H9 (cell line): ENCODE data around the gene EPHA8. TPM values are rescaled to one million over a fixed set of nuclear protein-coding genes. Genes with fewer than 3 reads are reported as not detected.
A peak's percentile ranks its signal among the peaks of the same experiment; 100 is the strongest.

Source experiments
- DNase-seq: peaks from one replicate; pipeline ENCODE4 v3.0.0-alpha.2; 2017
- H2AFZ ChIP-seq: one replicate; pipeline ENCODE4 v1.6.1; 2013; ENCODE audit warnings: mild to moderate bottlenecking, low read length, control low read depth, moderate library complexity
- H2AK5ac ChIP-seq: 2 replicates; pipeline ENCODE4 v1.6.1; 2013; ENCODE audit warnings: low read length, control low read depth, mixed read lengths; ENCODE audit not compliant: insufficient read length
- H2BK120ac ChIP-seq: one replicate; pipeline ENCODE4 v1.6.1; 2013; ENCODE audit warnings: low read depth, mild to moderate bottlenecking, low read length, control low read depth, inconsistent platforms; ENCODE audit not compliant: poor library complexity, severe bottlenecking
- H2BK12ac ChIP-seq: 2 replicates; pipeline ENCODE4 v1.6.1; 2013; ENCODE audit warnings: low read length, control low read depth, mixed read lengths, low read depth; ENCODE audit not compliant: insufficient read length
- H2BK15ac ChIP-seq: 2 replicates; pipeline ENCODE4 v1.6.1; 2013; ENCODE audit warnings: low read depth, low read length, control low read depth
- H2BK20ac ChIP-seq: one replicate; pipeline ENCODE4 v1.6.1; 2013; ENCODE audit warnings: low read depth, mild to moderate bottlenecking, low read length, control low read depth, inconsistent platforms; ENCODE audit not compliant: poor library complexity, severe bottlenecking
- H2BK5ac ChIP-seq: 2 replicates; pipeline ENCODE4 v1.6.1; 2013; ENCODE audit warnings: low read length, control low read depth, mixed read lengths; ENCODE audit not compliant: insufficient read length
- H3K14ac ChIP-seq: 2 replicates; pipeline ENCODE4 v1.6.1; 2013; ENCODE audit warnings: low read length, control low read depth; ENCODE audit not compliant: insufficient read depth
- H3K18ac ChIP-seq: 2 replicates; pipeline ENCODE4 v1.6.1; 2013; ENCODE audit warnings: low read depth, mild to moderate bottlenecking, mixed read lengths, low read length, control low read depth; ENCODE audit not compliant: insufficient read length
- H3K23ac ChIP-seq: 2 replicates; pipeline ENCODE4 v1.6.1; 2013; ENCODE audit warnings: low read length, control low read depth, mixed read lengths, low read depth; ENCODE audit not compliant: insufficient read length
- H3K23me2 ChIP-seq: 2 replicates; pipeline ENCODE4 v1.6.1; 2013; ENCODE audit warnings: low read depth, mild to moderate bottlenecking, mixed read lengths, low read length, control low read depth; ENCODE audit not compliant: insufficient read length, poor library complexity, severe bottlenecking
- H3K27ac ChIP-seq: 2 replicates; pipeline ENCODE4 v1.5.1; 2013; ENCODE audit warnings: low read length, control low read depth, mixed read lengths, low read depth; ENCODE audit not compliant: insufficient read length
- H3K27me3 ChIP-seq: 2 replicates; pipeline ENCODE4 v1.6.1; 2013; ENCODE audit warnings: low read length, control low read depth, inconsistent platforms; ENCODE audit not compliant: insufficient read depth
- H3K4ac ChIP-seq: 2 replicates; pipeline ENCODE4 v1.6.1; 2013; ENCODE audit warnings: low read depth, mild to moderate bottlenecking, control low read depth, inconsistent platforms, low read length, moderate library complexity
- H3K4me1 ChIP-seq: 2 replicates; pipeline ENCODE4 v1.6.1; 2013; ENCODE audit warnings: low read length, control low read depth, inconsistent platforms; ENCODE audit not compliant: insufficient read depth
- H3K4me2 ChIP-seq: 2 replicates; pipeline ENCODE4 v1.6.1; 2013; ENCODE audit warnings: low read length, control low read depth, mixed read lengths; ENCODE audit not compliant: insufficient read length, insufficient read depth
- H3K56ac ChIP-seq: 2 replicates; pipeline ENCODE4 v1.6.1; 2013; ENCODE audit warnings: low read depth, mild to moderate bottlenecking, mixed read lengths, low read length, control low read depth; ENCODE audit not compliant: insufficient read length
- H3K79me1 ChIP-seq: 2 replicates; pipeline ENCODE4 v1.6.1; 2013; ENCODE audit warnings: low read depth, mild to moderate bottlenecking, moderate library complexity, low read length, control low read depth, inconsistent platforms; ENCODE audit not compliant: insufficient read depth, poor library complexity, severe bottlenecking
- H3K79me2 ChIP-seq: 2 replicates; pipeline ENCODE4 v1.6.1; 2013; ENCODE audit warnings: low read length, control low read depth, inconsistent platforms; ENCODE audit not compliant: insufficient read depth
- H3K9ac ChIP-seq: 2 replicates; pipeline ENCODE4 v1.6.1; 2013; ENCODE audit warnings: low read length, control low read depth, mixed read lengths; ENCODE audit not compliant: insufficient read length; ENCODE audit errors: extremely low read depth
- H3K9me3 ChIP-seq: one replicate; pipeline ENCODE4 v1.6.1; 2013; ENCODE audit warnings: low read depth, low read length, inconsistent platforms; ENCODE audit not compliant: control insufficient read depth
- H3T11ph ChIP-seq: one replicate; pipeline ENCODE4 v1.6.1; 2013; ENCODE audit warnings: mild to moderate bottlenecking, low read length, control low read depth, inconsistent platforms
- H4K20me1 ChIP-seq: one replicate; pipeline ENCODE4 v1.6.1; 2013; ENCODE audit not compliant: control insufficient read depth, insufficient read length, insufficient read depth
- H4K5ac ChIP-seq: 2 replicates; pipeline ENCODE4 v1.6.1; 2013; ENCODE audit warnings: low read depth, mild to moderate bottlenecking, mixed read lengths, low read length, control low read depth; ENCODE audit not compliant: insufficient read length
- H4K8ac ChIP-seq: replicated peaks from 2 replicates; pipeline ENCODE4 v1.6.1; 2013; ENCODE audit warnings: low read length, control low read depth, mixed read lengths, low read depth; ENCODE audit not compliant: insufficient read length
- H4K91ac ChIP-seq: 2 replicates; pipeline ENCODE4 v1.6.1; 2013; ENCODE audit warnings: low read depth, mild to moderate bottlenecking, moderate library complexity, mixed read lengths, low read length, control low read depth; ENCODE audit not compliant: insufficient read length
- H3K27ac Mint-ChIP-seq, 3 experiments: 2 replicates in 2 of 3; 3 replicates in 1 of 3; pipeline ENCODE4 v1.8.0; 2020 to 2021; ENCODE audit warnings: mixed read lengths in 3 of 3, mild to moderate bottlenecking in 1 of 3, moderate library complexity in 1 of 3
- H3K27me3 Mint-ChIP-seq: 2 replicates; pipeline ENCODE4 v1.8.0; 2021; ENCODE audit warnings: low read depth, mild to moderate bottlenecking, moderate library complexity, mixed read lengths
- H3K36me3 Mint-ChIP-seq, 3 experiments: 2 replicates in 2 of 3; 3 replicates in 1 of 3; pipeline ENCODE4 v1.8.0; 2020 to 2021; ENCODE audit warnings: low read depth in 3 of 3, mixed read lengths in 3 of 3; ENCODE audit not compliant: insufficient read depth in 1 of 3
- H3K4me1 Mint-ChIP-seq, 2 experiments: 2 replicates each; pipeline ENCODE4 v1.8.0; 2020; ENCODE audit warnings: mixed read lengths in 2 of 2
- H3K4me3 Mint-ChIP-seq, 2 experiments: 2 replicates in 1 of 2; 3 replicates in 1 of 2; pipeline ENCODE4 v1.8.0; 2020 to 2021; ENCODE audit warnings: mild to moderate bottlenecking in 2 of 2, mixed read lengths in 2 of 2, moderate library complexity in 1 of 2
- H3K9me3 Mint-ChIP-seq, 2 experiments: 2 replicates in 1 of 2; 3 replicates in 1 of 2; pipeline ENCODE4 v1.8.0; 2020; ENCODE audit warnings: mild to moderate bottlenecking in 2 of 2, mixed read lengths in 2 of 2, moderate library complexity in 1 of 2
- CTCF ChIP-seq: fragments of 200-600 bp; sonication (generic); conservative IDR thresholded peaks from 3 replicates; pipeline ENCODE4 v1.8.0; 2021; ENCODE audit warnings: antibody characterized with exemption, mild to moderate bottlenecking
- WGBS: extraction: QIAGEN DNeasy Blood & Tissue Kit; methylation state at CpG from one replicate; pipeline ENCODE4 v1.1.7; 2013; ENCODE audit warnings: missing lambda C conversion rate, low lambda C conversion rate, mixed read lengths; ENCODE audit not compliant: insufficient read length; ENCODE audit errors: extremely low coverage; 5-methylcytosine and 5-hydroxymethylcytosine counted together
- total RNA-seq: library from RNA; stranded (reverse); gene quantifications from 2 replicates; pipeline ENCODE4 v1.2.1, GENCODE V29; 2021

EPHA8 gene
- total RNA-seq, 1 experiment from 2014 or later, result 3.4 TPM

GRCh38 chr1:22534951-22535350 lies 28.3 kb upstream of the EPHA8 start:
- no peak overlapping the region for H2BK20ac ChIP-seq
- no peak overlapping the region for H3K18ac ChIP-seq
- no peaks in the 10 kb centered on the region for H4K20me1 ChIP-seq
- H3K36me3 Mint-ChIP-seq, result no peaks in the 10 kb centered on the region
- no peak for TF ChIP-seq CTCF
- no peak overlapping the region for H2AK5ac ChIP-seq
- no peak overlapping the region for H3K4ac ChIP-seq
- H3K27ac ChIP-seq, result no peak overlapping the region
- no peak overlapping the region for H3K23ac ChIP-seq
- H2BK15ac ChIP-seq, result no peak overlapping the region
- H3K4me1 Mint-ChIP-seq, result peaks cover 0 to 4% of the 10 kb centered on the region in 2 experiments; a peak in 1 of 4 replicates
- H3K4me3 Mint-ChIP-seq, result no peak overlapping the region
- no peak overlapping the region for H4K8ac ChIP-seq
- H3K27ac Mint-ChIP-seq, result peak overlapping the region in 1 of 3 experiments; percentile 19; a peak in 1 of 7 replicates
- H3K27me3 ChIP-seq, result no peaks in the 10 kb centered on the region
- no peak overlapping the region for H3K14ac ChIP-seq
- H2BK120ac ChIP-seq, result no peak overlapping the region
- no peak overlapping the region for H2BK5ac ChIP-seq
- no peak overlapping the region for H3T11ph ChIP-seq
- H3K9ac ChIP-seq, result no peak overlapping the region
- no peak overlapping the region for H2BK12ac ChIP-seq
- no peak for DNase-seq
- H3K9me3 Mint-ChIP-seq, result no peaks in the 10 kb centered on the region
- no CpG with 5 or more reads among the region's 4 CpGs for WGBS
- no peak overlapping the region for H3K56ac ChIP-seq
- H3K27me3 Mint-ChIP-seq, result no peaks in the 10 kb centered on the region
- H2AFZ ChIP-seq, result no peak overlapping the region
- no peaks in the 10 kb centered on the region for H3K79me1 ChIP-seq
- H4K91ac ChIP-seq, result no peak overlapping the region
- no peaks in the 10 kb centered on the region for H3K79me2 ChIP-seq
- no peaks in the 10 kb centered on the region for H3K4me1 ChIP-seq
- no peak overlapping the region for H4K5ac ChIP-seq
- no peak overlapping the region for H3K4me2 ChIP-seq
- H3K23me2 ChIP-seq, result no peaks in the 10 kb centered on the region
- H3K9me3 ChIP-seq, result no peaks in the 10 kb centered on the region
